Tibial nerve (tissue), 4 donors: ENCODE results near the gene GRAMD4.

Source experiments
- CTCF ChIP-seq, 5 experiments: fragments of 200-600 bp in 3 of 5; fragments of 450-650 bp in 2 of 5; sonication (generic) in 3 of 5; IDR thresholded peaks; one replicate each; pipeline ENCODE4 v1.5.1; 2016 to 2019; ENCODE audit warnings: antibody characterized with exemption in 5 of 5, mild to moderate bottlenecking in 3 of 5, moderate library complexity in 2 of 5
- EP300 ChIP-seq, 2 donors: sonication (generic); formaldehyde crosslinking; IDR thresholded peaks; one replicate each; pipeline ENCODE4 v1.6.1; 2017; ENCODE audit warnings: antibody characterized with exemption in 2 of 2, mild to moderate bottlenecking in 1 of 2

GRCh38 chr22:46678785-46679700, 58.9 kb downstream of the GRAMD4 start:
- TF ChIP-seq CTCF (IDR thresholded peaks at IDR 0.05) (no peak), EP300 (IDR thresholded peaks at IDR 0.05) (no peak)
